Measurements from ENCODE around the gene PLXDC1.

The PLXDC1 gene

DNA sequence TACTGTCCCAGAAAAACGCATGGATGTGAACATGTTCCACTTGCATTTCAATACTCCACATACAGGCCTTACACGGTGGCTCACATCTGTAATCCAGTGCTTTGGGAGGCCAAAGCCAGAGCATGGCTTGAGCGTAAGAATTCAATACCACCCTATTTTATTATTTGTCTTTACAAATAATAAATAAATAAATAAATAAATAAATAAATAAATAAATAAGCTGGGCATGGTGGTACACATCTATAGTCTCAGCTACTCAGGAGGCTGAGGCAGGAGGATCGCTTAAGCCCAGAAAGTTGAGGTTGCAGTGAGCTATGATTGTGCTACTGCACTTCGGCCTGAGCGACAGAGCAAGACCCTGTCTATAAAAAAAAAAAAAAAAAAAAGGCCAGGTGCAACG is 53.9 kb downstream of the PLXDC1 start:
- no peak overlapping the region for H3K4me3 ChIP-seq (ENCODE audit: low read length)
- no peak for TF ChIP-seq EZH2phosphoT487 (IDR thresholded peaks at IDR 0.05; ENCODE audit: low read depth)
- TF ChIP-seq, protein P1, sequence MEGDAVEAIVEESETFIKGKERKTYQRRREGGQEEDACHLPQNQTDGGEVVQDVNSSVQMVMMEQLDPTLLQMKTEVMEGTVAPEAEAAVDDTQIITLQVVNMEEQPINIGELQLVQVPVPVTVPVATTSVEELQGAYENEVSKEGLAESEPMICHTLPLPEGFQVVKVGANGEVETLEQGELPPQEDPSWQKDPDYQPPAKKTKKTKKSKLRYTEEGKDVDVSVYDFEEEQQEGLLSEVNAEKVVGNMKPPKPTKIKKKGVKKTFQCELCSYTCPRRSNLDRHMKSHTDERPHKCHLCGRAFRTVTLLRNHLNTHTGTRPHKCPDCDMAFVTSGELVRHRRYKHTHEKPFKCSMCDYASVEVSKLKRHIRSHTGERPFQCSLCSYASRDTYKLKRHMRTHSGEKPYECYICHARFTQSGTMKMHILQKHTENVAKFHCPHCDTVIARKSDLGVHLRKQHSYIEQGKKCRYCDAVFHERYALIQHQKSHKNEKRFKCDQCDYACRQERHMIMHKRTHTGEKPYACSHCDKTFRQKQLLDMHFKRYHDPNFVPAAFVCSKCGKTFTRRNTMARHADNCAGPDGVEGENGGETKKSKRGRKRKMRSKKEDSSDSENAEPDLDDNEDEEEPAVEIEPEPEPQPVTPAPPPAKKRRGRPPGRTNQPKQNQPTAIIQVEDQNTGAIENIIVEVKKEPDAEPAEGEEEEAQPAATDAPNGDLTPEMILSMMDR (IDR thresholded peaks at IDR 0.05; ENCODE audit: low read depth, low read length): no peak
- no peaks in the 10 kb centered on the region for H4K20me1 ChIP-seq (ENCODE audit: insufficient read depth, low read length)
- no peaks in the 10 kb centered on the region for H3K9me3 ChIP-seq (ENCODE audit: insufficient read depth, low read length)
- H3K27ac ChIP-seq (ENCODE audit: low read length): no peak overlapping the region
- H3K27me3 ChIP-seq (ENCODE audit: low read depth, low read length): peaks cover 27% of the 10 kb centered on the region
- H3K9ac ChIP-seq (ENCODE audit: low read length): no peak overlapping the region
- H3K4me1 ChIP-seq (ENCODE audit: low read length): peaks cover 16% of the 10 kb centered on the region
- no peaks in the 10 kb centered on the region for H3K36me3 ChIP-seq (replicated peaks; ENCODE audit: low read depth, low read length)
- no peaks in the 10 kb centered on the region for H3K79me2 ChIP-seq (ENCODE audit: low read length)
- H3K4me2 ChIP-seq (ENCODE audit: low read length): no peak overlapping the region
- no peak overlapping the region for H2AFZ ChIP-seq (ENCODE audit: low read depth, low read length)

DNA sequence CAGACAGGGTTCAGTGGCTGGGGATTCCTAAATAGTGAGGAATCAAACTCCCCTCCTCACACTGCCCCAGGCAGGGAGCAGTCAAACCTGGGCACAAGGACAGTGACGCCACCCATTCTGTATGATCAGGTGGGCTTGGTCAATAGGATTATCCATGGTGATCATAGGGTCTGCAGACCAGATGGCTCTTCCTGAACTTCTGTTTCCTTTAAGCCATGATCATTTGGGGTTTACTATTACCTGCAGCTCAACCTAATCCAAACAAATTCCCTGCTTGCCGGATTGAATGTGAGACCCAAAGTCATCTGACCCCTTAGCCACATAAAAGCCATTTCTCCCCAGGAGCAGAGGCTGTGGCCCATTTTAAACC is 54.3 kb downstream of the PLXDC1 start:
- peaks cover 27% of the 10 kb centered on the region for H3K27me3 ChIP-seq (ENCODE audit: low read depth, low read length)
- no peak overlapping the region for H3K4me2 ChIP-seq (ENCODE audit: low read length)
- no peak overlapping the region for H3K9ac ChIP-seq (ENCODE audit: low read length)
- peaks cover 16% of the 10 kb centered on the region for H3K4me1 ChIP-seq (ENCODE audit: low read length)
- no peak for TF ChIP-seq EZH2phosphoT487 (IDR thresholded peaks at IDR 0.05; ENCODE audit: low read depth)
- TF ChIP-seq, protein P1 (IDR thresholded peaks at IDR 0.05; ENCODE audit: low read depth, low read length): no peak
- H3K4me3 ChIP-seq (ENCODE audit: low read length): no peak overlapping the region
- no peaks in the 10 kb centered on the region for H3K9me3 ChIP-seq (ENCODE audit: insufficient read depth, low read length)
- no peaks in the 10 kb centered on the region for H3K36me3 ChIP-seq (replicated peaks; ENCODE audit: low read depth, low read length)
- H3K27ac ChIP-seq (ENCODE audit: low read length): no peak overlapping the region
- H3K79me2 ChIP-seq (ENCODE audit: low read length): no peaks in the 10 kb centered on the region
- no peak overlapping the region for H2AFZ ChIP-seq (ENCODE audit: low read depth, low read length)
- H4K20me1 ChIP-seq (ENCODE audit: insufficient read depth, low read length): no peaks in the 10 kb centered on the region

DNA sequence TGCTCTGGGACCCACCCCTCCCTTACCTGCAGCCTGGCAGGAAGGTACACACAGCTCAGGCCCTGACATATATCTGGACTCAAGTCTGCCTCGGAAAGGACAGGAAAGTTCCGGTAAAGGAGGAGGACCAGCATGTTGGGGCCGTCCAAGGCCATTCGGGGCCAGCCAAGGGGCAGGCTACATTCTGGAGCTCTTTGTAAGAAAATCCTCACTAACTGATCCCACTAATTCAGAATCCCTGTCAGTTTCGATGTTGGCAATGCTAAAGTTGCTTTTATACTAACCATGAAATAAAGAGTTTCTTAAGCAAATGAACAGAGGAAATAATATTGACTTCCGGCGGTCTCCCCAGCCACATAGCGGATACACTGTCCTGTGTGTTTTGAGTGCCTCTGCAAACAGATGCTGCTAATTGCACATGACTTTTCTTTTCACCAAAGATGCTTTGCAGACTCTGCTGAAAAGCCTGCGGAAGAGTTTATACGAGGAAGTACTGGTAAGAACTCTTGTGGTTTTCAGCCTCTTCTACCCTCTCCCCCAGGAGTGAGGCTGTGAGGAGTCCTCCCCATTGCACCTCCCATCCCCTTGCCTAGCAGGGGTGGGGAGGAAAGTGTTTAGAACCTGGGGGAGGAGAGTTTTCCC is 54.8 kb downstream of the PLXDC1 start:
- Histone ChIP-seq H3K9ac (ENCODE audit: low read length) (no peak overlapping the region), H3K4me1 (ENCODE audit: low read length) (peaks cover 17% of the 10 kb centered on the region), H3K4me3 (ENCODE audit: low read length) (no peak overlapping the region), H3K36me3 (replicated peaks; ENCODE audit: low read depth, low read length) (no peaks in the 10 kb centered on the region), H3K4me2 (ENCODE audit: low read length) (no peak overlapping the region), H3K9me3 (ENCODE audit: insufficient read depth, low read length) (no peaks in the 10 kb centered on the region), H3K79me2 (ENCODE audit: low read length) (no peaks in the 10 kb centered on the region), H2AFZ (ENCODE audit: low read depth, low read length) (no peak overlapping the region), H3K27me3 (ENCODE audit: low read depth, low read length) (peaks cover 27% of the 10 kb centered on the region), H4K20me1 (ENCODE audit: insufficient read depth, low read length) (no peaks in the 10 kb centered on the region), H3K27ac (ENCODE audit: low read length) (no peak overlapping the region)
- TF ChIP-seq, protein P1 (IDR thresholded peaks at IDR 0.05; ENCODE audit: low read depth, low read length): no peak
- no peak for TF ChIP-seq EZH2phosphoT487 (IDR thresholded peaks at IDR 0.05; ENCODE audit: low read depth)

DNA sequence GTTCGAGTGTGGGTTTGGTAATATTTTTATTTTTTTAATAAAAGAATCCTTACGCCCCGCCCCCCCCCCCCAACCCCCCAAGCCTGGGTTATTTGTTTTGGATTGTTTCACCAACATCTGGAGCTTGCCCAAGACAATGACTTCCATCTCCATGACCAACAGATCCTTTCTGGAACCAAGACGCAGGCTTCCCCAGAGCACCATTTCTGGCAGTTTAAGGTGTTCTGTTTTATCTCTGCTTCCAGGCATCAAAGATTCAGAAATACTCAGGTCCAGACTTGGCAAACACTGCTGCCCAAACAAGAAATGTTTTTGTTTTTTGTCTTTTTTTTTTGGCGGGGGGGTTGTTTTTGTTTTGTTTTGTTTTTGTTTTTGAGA is 56.1 kb downstream of the PLXDC1 start:
- H3K4me2 ChIP-seq (ENCODE audit: low read length): no peak overlapping the region
- TF ChIP-seq, protein P1 (IDR thresholded peaks at IDR 0.05; ENCODE audit: low read depth, low read length): no peak
- TF ChIP-seq EZH2phosphoT487 (IDR thresholded peaks at IDR 0.05; ENCODE audit: low read depth): no peak
- H3K4me1 ChIP-seq (ENCODE audit: low read length): peaks cover 17% of the 10 kb centered on the region
- H3K9ac ChIP-seq (ENCODE audit: low read length): no peak overlapping the region
- no peak overlapping the region for H3K27ac ChIP-seq (ENCODE audit: low read length)
- H4K20me1 ChIP-seq (ENCODE audit: insufficient read depth, low read length): no peaks in the 10 kb centered on the region
- H3K4me3 ChIP-seq (ENCODE audit: low read length): no peak overlapping the region
- H3K79me2 ChIP-seq (ENCODE audit: low read length): no peaks in the 10 kb centered on the region
- no peak overlapping the region for H2AFZ ChIP-seq (ENCODE audit: low read depth, low read length)
- no peaks in the 10 kb centered on the region for H3K9me3 ChIP-seq (ENCODE audit: insufficient read depth, low read length)
- no peaks in the 10 kb centered on the region for H3K36me3 ChIP-seq (replicated peaks; ENCODE audit: low read depth, low read length)
- H3K27me3 ChIP-seq (ENCODE audit: low read depth, low read length): peaks cover 30% of the 10 kb centered on the region
